Upper lobe of left lung (tissue), 6 donors: Measurements from ENCODE around the gene AKR1C4. TPM values are rescaled to one million over a fixed set of nuclear protein-coding genes. Genes with fewer than 3 reads are reported as not detected.

Source experiments
- ATAC-seq, 2 donors: fragments of 200-7000 bp; cut with Tn5 transposase; one replicate each; pipeline ENCODE4 v1.9.1; 2022; ENCODE audit warnings: mild to moderate bottlenecking in 2 of 2, moderate library complexity in 2 of 2; ENCODE audit not compliant: low FRiP score in 2 of 2
- DNase-seq, 2 donors: peaks; one replicate each; pipeline ENCODE4 v3.0.0-alpha.2; 2019 to 2020
- H3K27ac ChIP-seq, 4 donors: fragments of 200-600 bp; sonication (generic); one replicate each; pipeline ENCODE4 v1.5.1; 2016 to 2019
- H3K27me3 ChIP-seq, 4 donors: fragments of 200-600 bp; sonication (generic); one replicate each; pipeline ENCODE4 v1.5.1; 2017 to 2019
- H3K36me3 ChIP-seq, 4 donors: fragments of 200-600 bp; sonication (generic); one replicate each; pipeline ENCODE4 v1.5.1; 2016 to 2019
- H3K4me1 ChIP-seq, 4 donors: fragments of 200-600 bp; sonication (generic); one replicate each; pipeline ENCODE4 v1.5.1; 2018 to 2019
- H3K4me3 ChIP-seq, 4 donors: fragments of 200-600 bp; sonication (generic); one replicate each; pipeline ENCODE4 v1.5.1; 2017 to 2019; ENCODE audit warnings: mild to moderate bottlenecking in 2 of 4, moderate library complexity in 1 of 4
- H3K9me3 ChIP-seq, 4 donors: fragments of 200-600 bp; sonication (generic); one replicate each; pipeline ENCODE4 v1.5.1; 2018 to 2019
- EP300 ChIP-seq, 4 donors: sonication (generic); formaldehyde crosslinking; IDR thresholded peaks; one replicate each; pipeline ENCODE4 v1.5.1; 2017; ENCODE audit warnings: antibody characterized with exemption in 4 of 4, control low read depth in 2 of 4
- POLR2A ChIP-seq, 4 donors: fragments of 450-650 bp; IDR thresholded peaks; one replicate each; pipeline ENCODE4 v1.5.1; 2016 to 2017; ENCODE audit warnings: antibody characterized with exemption in 4 of 4, mild to moderate bottlenecking in 2 of 4
- POLR2AphosphoS5 ChIP-seq, 2 donors: sonication (generic); formaldehyde crosslinking; IDR thresholded peaks; one replicate each; pipeline ENCODE4 v1.5.1; 2017; ENCODE audit warnings: antibody characterized with exemption in 2 of 2
- WGBS, 2 donors: methylation state at CpG; one replicate each; pipeline ENCODE4 v1.1.5; 2017 to 2018; 5-methylcytosine and 5-hydroxymethylcytosine counted together
- total RNA-seq, 6 donors: library from RNA; depleted of rRNA in 4 of 6; stranded (reverse); fragments of >200 nt in 4 of 6; gene quantifications; one replicate each; pipeline versions ENCODE4 v1.1.0 to v1.2.1, GENCODE V29; 2016 to 2021
- TF ChIP-seq, protein P1 (sequence below), 6 experiments: fragments of 450-650 bp in 4 of 6; fragments of 200-600 bp in 2 of 6; sonication (generic) in 2 of 6; IDR thresholded peaks; one replicate each; pipeline ENCODE4 v1.5.1; 2016 to 2019; ENCODE audit warnings: antibody characterized with exemption in 6 of 6
- donor health status: DM: no; HTN: no; CAD: no; lungs with moderate emphysema.
- donor health status: DM: no; HTN: yes; CAD: no; lungs with severe emphysema.

AKR1C4 gene
- total RNA-seq, 6 donors from 2014 or later: not detected

- TF ChIP-seq, protein P1, sequence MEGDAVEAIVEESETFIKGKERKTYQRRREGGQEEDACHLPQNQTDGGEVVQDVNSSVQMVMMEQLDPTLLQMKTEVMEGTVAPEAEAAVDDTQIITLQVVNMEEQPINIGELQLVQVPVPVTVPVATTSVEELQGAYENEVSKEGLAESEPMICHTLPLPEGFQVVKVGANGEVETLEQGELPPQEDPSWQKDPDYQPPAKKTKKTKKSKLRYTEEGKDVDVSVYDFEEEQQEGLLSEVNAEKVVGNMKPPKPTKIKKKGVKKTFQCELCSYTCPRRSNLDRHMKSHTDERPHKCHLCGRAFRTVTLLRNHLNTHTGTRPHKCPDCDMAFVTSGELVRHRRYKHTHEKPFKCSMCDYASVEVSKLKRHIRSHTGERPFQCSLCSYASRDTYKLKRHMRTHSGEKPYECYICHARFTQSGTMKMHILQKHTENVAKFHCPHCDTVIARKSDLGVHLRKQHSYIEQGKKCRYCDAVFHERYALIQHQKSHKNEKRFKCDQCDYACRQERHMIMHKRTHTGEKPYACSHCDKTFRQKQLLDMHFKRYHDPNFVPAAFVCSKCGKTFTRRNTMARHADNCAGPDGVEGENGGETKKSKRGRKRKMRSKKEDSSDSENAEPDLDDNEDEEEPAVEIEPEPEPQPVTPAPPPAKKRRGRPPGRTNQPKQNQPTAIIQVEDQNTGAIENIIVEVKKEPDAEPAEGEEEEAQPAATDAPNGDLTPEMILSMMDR (IDR thresholded peaks at IDR 0.05): no peak
- TF ChIP-seq POLR2AphosphoS5 (IDR thresholded peaks at IDR 0.05) (no peak), EP300 (IDR thresholded peaks at IDR 0.05) (no peak), POLR2A (IDR thresholded peaks at IDR 0.05) (no peak)
- Histone ChIP-seq H3K4me1 (no peaks in the 10 kb centered on the region), H3K9me3 (no peaks in the 10 kb centered on the region), H3K27me3 (no peaks in the 10 kb centered on the region), H3K27ac (no peak within 1 kb of the TSS), H3K4me3 (no peak within 1 kb of the TSS), H3K36me3 (no peaks in the 10 kb centered on the region)
- DNase-seq (no peak), ATAC-seq (no peak)
- WGBS, 2 donors: 67 to 80% methylated on average over 5 of the region's 5 CpGs
Observed at GRCh38 chr10:5184987-5185775, 11.5 kb upstream of the AKR1C4 start, which contains the start of gene AKR1C8. TSS of gene AKR1C8 (minus strand) at chr10:5185150. CDS start at chr10:5185104, 46 bp downstream.

DNA sequence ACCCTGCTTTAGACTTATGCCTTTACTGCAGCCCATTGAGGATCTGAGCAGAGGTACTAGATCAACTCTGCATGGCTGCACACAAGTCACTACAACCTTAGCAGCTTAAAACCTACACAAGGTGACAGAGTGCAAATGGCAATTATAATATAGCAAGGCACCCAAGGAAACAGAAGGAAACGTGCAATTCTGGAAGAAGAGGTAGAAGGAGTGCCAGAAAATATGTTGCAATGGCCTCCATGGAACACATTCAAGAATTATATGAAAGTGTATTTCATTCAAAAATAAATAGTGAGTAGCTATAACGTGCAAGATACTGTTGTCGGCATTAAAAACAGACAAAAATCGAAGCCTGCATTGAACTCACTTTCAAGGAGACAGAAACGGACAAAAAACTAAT, 8.8 kb upstream of the AKR1C4 start:
- Histone ChIP-seq H3K27me3 (no peaks in the 10 kb centered on the region), H3K4me1 (no peaks in the 10 kb centered on the region), H3K36me3 (no peaks in the 10 kb centered on the region), H3K27ac (no peak overlapping the region), H3K4me3 (no peak overlapping the region), H3K9me3 (no peaks in the 10 kb centered on the region)
- DNase-seq (no peak), ATAC-seq (no peak)
- TF ChIP-seq POLR2A (IDR thresholded peaks at IDR 0.05) (no peak), POLR2AphosphoS5 (IDR thresholded peaks at IDR 0.05) (no peak), EP300 (IDR thresholded peaks at IDR 0.05) (no peak)
- TF ChIP-seq, protein P1 (IDR thresholded peaks at IDR 0.05): no peak
- 53 to 60% methylated on average over 5 of the region's 5 CpGs for WGBS, 2 donors

GRCh38 chr10:5188358-5188757, 8.3 kb upstream of the AKR1C4 start:
- Histone ChIP-seq H3K27me3 (no peaks in the 10 kb centered on the region), H3K4me3 (no peak overlapping the region), H3K36me3 (no peaks in the 10 kb centered on the region), H3K9me3 (no peaks in the 10 kb centered on the region), H3K27ac (no peak overlapping the region), H3K4me1 (no peaks in the 10 kb centered on the region)
- WGBS, 2 donors: 72 to 75% methylated on average over 2 of the region's 2 CpGs
- ATAC-seq: no peak
- TF ChIP-seq POLR2A (IDR thresholded peaks at IDR 0.05) (no peak), EP300 (IDR thresholded peaks at IDR 0.05) (no peak), POLR2AphosphoS5 (IDR thresholded peaks at IDR 0.05) (no peak)
- TF ChIP-seq, protein P1 (IDR thresholded peaks at IDR 0.05): no peak
- DNase-seq: no peak

GRCh38 chr10:5194431-5194830, 2.2 kb upstream of the AKR1C4 start:
- TF ChIP-seq POLR2A (IDR thresholded peaks at IDR 0.05): no peak
- TF ChIP-seq POLR2AphosphoS5 (IDR thresholded peaks at IDR 0.05): no peak
- TF ChIP-seq, protein P1 (IDR thresholded peaks at IDR 0.05): no peak
- H3K9me3 ChIP-seq: no peaks in the 10 kb centered on the region
- 79 to 82% methylated on average over 3 of the region's 3 CpGs for WGBS, 2 donors

More at GRCh38 chr10:5194431-5194830, 2.2 kb upstream of the AKR1C4 start:
- H3K36me3 ChIP-seq: no peaks in the 10 kb centered on the region
- no peak overlapping the region for H3K4me3 ChIP-seq
- H3K4me1 ChIP-seq: no peaks in the 10 kb centered on the region
- DNase-seq: no peak
- no peak for ATAC-seq
- no peaks in the 10 kb centered on the region for H3K27me3 ChIP-seq
- no peak overlapping the region for H3K27ac ChIP-seq
